Effector memory CD4-positive, alpha-beta T cell (primary cell): Measurements from ENCODE around the gene HEG1.

Source experiments
- DNase-seq, 3 donors: peaks; one replicate each; pipeline ENCODE4 v3.0.0-alpha.2; 2020
- H3K27ac ChIP-seq: 2 replicates; pipeline ENCODE4 v1.7.0; 2013; ENCODE audit warnings: mild to moderate bottlenecking, low read length, moderate library complexity; ENCODE audit not compliant: insufficient read depth, poor library complexity, severe bottlenecking
- H3K27me3 ChIP-seq: replicated peaks from 2 replicates; pipeline ENCODE4 v1.7.0; 2013; ENCODE audit warnings: mild to moderate bottlenecking, low read length; ENCODE audit not compliant: insufficient read depth, control insufficient read depth, poor library complexity, severe bottlenecking
- H3K36me3 ChIP-seq: 2 replicates; pipeline ENCODE4 v1.7.0; 2013; ENCODE audit warnings: mild to moderate bottlenecking, low read length, moderate library complexity; ENCODE audit not compliant: control insufficient read depth, insufficient read depth
- H3K4me1 ChIP-seq: 2 replicates; pipeline ENCODE4 v1.7.0; 2013; ENCODE audit warnings: low read length, mild to moderate bottlenecking; ENCODE audit not compliant: control insufficient read depth, insufficient read depth, poor library complexity, severe bottlenecking
- H3K4me3 ChIP-seq: 2 replicates; pipeline ENCODE4 v1.7.0; 2013; ENCODE audit warnings: low read length, low read depth, mild to moderate bottlenecking; ENCODE audit not compliant: insufficient read depth, poor library complexity, severe bottlenecking
- H3K9me3 ChIP-seq: 2 replicates; pipeline ENCODE4 v1.7.0; 2013; ENCODE audit warnings: mild to moderate bottlenecking, low read length, moderate library complexity; ENCODE audit not compliant: control insufficient read depth

Gene HEG1

GRCh38 chr3:125057186-125057850 lies 1.5 kb upstream of the HEG1 start:
- no peak overlapping the region for H3K27ac ChIP-seq
- peaks cover 3% of the 10 kb centered on the region for H3K27me3 ChIP-seq
- DNase-seq, result no peak

GRCh38 chr3:125055331-125055912 lies 375 bp downstream of the HEG1 start:
- Histone ChIP-seq H3K27me3 (no peaks in the 10 kb centered on the region), H3K4me3 (peak overlapping the region; percentile 79), H3K27ac (peak overlapping the region; percentile 78), H3K9me3 (no peaks in the 10 kb centered on the region), H3K36me3 (no peaks in the 10 kb centered on the region), H3K4me1 (peaks cover 39% of the 10 kb centered on the region)
- DNase-seq, result no peak

More at GRCh38 chr3:125057186-125057850, 1.5 kb upstream of the HEG1 start:
- H3K36me3 ChIP-seq, result no peaks in the 10 kb centered on the region
- H3K9me3 ChIP-seq, result no peaks in the 10 kb centered on the region
- H3K4me1 ChIP-seq, result peaks cover 28% of the 10 kb centered on the region
- H3K4me3 ChIP-seq, result no peak overlapping the region

- Histone ChIP-seq H3K27me3 (no peaks in the 10 kb centered on the region), H3K36me3 (no peaks in the 10 kb centered on the region), H3K27ac (peak overlapping the region; percentile 78), H3K9me3 (no peaks in the 10 kb centered on the region), H3K4me1 (peaks cover 39% of the 10 kb centered on the region), H3K4me3 (peak overlapping the region; percentile 79)
- DNase-seq, result peak in 1 of 3 donors; percentile 12
Measured at GRCh38 chr3:125054449-125055329, 1.1 kb downstream of the HEG1 start.

- Histone ChIP-seq H3K27me3 (no peaks in the 10 kb centered on the region), H3K27ac (peak overlapping the region; percentile 78), H3K9me3 (no peaks in the 10 kb centered on the region), H3K4me1 (peaks cover 39% of the 10 kb centered on the region), H3K4me3 (peak overlapping the region; percentile 79), H3K36me3 (no peaks in the 10 kb centered on the region)
- no peak for DNase-seq
Measured at GRCh38 chr3:125054062-125054448, 1.7 kb downstream of the HEG1 start.

GRCh38 chr3:125053304-125053699 lies 2.5 kb downstream of the HEG1 start:
- Histone ChIP-seq H3K4me1 (peaks cover 39% of the 10 kb centered on the region), H3K9me3 (no peaks in the 10 kb centered on the region), H3K36me3 (no peaks in the 10 kb centered on the region), H3K27ac (peak overlapping the region; percentile 78), H3K27me3 (no peaks in the 10 kb centered on the region), H3K4me3 (peak overlapping the region; percentile 43)
- DNase-seq, result no peak

- no peaks in the 10 kb centered on the region for H3K9me3 ChIP-seq
- no peak for DNase-seq
- H3K4me1 ChIP-seq, result peaks cover 39% of the 10 kb centered on the region
- peak overlapping the region; percentile 43 for H3K4me3 ChIP-seq
- H3K27ac ChIP-seq, result peak overlapping the region; percentile 78
- no peaks in the 10 kb centered on the region for H3K27me3 ChIP-seq
- no peaks in the 10 kb centered on the region for H3K36me3 ChIP-seq
Measured at GRCh38 chr3:125052624-125053303, 3.0 kb downstream of the HEG1 start.

GRCh38 chr3:125051715-125052581 lies 3.8 kb downstream of the HEG1 start:
- H3K4me3 ChIP-seq, result peak overlapping the region; percentile 43
- H3K4me1 ChIP-seq, result peaks cover 39% of the 10 kb centered on the region
- peak; percentile 64 to 85 (median 72) for DNase-seq
- H3K27me3 ChIP-seq, result no peaks in the 10 kb centered on the region
- no peaks in the 10 kb centered on the region for H3K36me3 ChIP-seq
- H3K9me3 ChIP-seq, result no peaks in the 10 kb centered on the region
- peak overlapping the region; percentile 78 for H3K27ac ChIP-seq

- no peaks in the 10 kb centered on the region for H3K27me3 ChIP-seq
- H3K9me3 ChIP-seq, result no peaks in the 10 kb centered on the region
- DNase-seq, result no peak
- H3K4me1 ChIP-seq, result peaks cover 34% of the 10 kb centered on the region
- peak overlapping the region; percentile 43 for H3K4me3 ChIP-seq
- H3K36me3 ChIP-seq, result no peaks in the 10 kb centered on the region
- peak overlapping the region; percentile 78 for H3K27ac ChIP-seq
Measured at GRCh38 chr3:125051205-125051604, 4.6 kb downstream of the HEG1 start.

- no peak overlapping the region for H3K4me3 ChIP-seq
- no peak for DNase-seq
- H3K4me1 ChIP-seq, result peaks cover 33% of the 10 kb centered on the region
- H3K27ac ChIP-seq, result peak overlapping the region; percentile 78
- H3K9me3 ChIP-seq, result no peaks in the 10 kb centered on the region
- H3K36me3 ChIP-seq, result no peaks in the 10 kb centered on the region
- H3K27me3 ChIP-seq, result no peaks in the 10 kb centered on the region
Measured at GRCh38 chr3:125050488-125051090, 5.2 kb downstream of the HEG1 start.
